AG09319 (cell line): ENCODE results near the gene FGF13.

Source experiments
- DNase-seq: peaks from one replicate; pipeline ENCODE4 v3.0.0-alpha.2; 2010; ENCODE audit warnings: low read depth; ENCODE audit errors: extremely low read depth
- TF ChIP-seq, protein P1 (sequence below): IDR thresholded peaks from 2 replicates; pipeline ENCODE4 v1.5.1; 2011; ENCODE audit warnings: low read depth, mild to moderate bottlenecking, inconsistent platforms, low read length, moderate library complexity

The FGF13 gene

DNA sequence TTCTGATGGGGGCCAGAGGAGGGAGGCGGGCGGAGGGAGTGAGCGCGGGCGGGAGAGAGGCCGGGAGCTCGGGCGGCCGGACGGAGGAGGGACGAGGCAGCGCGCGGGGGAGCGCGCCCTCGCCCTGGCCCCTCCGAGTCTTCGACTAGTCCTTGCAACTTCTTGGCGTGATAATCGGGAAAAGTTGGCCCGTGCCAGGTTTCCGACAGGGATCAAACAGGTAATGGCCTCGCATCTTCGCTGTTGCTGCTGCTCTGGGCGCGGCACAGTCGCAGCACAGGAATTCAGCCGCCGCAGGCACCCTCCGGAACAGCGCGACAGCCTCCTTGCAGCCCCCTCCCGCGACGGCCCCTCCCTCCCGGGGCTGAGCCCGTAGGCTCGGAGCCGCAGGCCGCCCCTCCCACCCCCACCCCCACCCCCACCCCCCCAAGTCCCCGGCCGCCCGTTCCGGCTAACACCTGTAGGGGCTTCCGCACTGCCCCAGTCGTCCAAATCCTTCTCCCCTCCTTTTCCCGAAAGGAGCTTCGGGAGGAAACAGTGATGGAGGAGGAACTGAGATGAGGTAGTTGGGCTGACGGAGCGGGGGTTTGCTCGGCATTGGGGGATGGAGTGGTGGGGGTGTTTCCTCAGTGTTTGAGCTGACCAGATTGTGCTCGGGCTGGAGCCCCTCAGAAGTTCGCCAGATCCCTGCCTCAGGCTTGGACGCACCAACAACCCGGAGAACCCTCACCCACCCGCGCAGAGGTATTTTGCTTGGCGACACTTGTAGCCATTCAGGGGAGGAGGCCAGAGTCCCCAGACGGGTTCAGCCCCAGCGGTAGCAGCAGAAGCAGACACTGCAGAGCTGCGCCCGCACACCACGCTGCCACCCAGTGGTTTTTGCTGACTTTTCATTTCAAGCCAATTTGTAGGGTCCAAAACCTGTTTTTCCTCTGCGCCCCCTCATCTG lies at the start of gene FGF13:
FGF13 (minus strand) TSS at position 319 of the 949 bp plus-strand sequence. CDS start 714 bp downstream, outside the sequence.
- TF ChIP-seq, protein P1, sequence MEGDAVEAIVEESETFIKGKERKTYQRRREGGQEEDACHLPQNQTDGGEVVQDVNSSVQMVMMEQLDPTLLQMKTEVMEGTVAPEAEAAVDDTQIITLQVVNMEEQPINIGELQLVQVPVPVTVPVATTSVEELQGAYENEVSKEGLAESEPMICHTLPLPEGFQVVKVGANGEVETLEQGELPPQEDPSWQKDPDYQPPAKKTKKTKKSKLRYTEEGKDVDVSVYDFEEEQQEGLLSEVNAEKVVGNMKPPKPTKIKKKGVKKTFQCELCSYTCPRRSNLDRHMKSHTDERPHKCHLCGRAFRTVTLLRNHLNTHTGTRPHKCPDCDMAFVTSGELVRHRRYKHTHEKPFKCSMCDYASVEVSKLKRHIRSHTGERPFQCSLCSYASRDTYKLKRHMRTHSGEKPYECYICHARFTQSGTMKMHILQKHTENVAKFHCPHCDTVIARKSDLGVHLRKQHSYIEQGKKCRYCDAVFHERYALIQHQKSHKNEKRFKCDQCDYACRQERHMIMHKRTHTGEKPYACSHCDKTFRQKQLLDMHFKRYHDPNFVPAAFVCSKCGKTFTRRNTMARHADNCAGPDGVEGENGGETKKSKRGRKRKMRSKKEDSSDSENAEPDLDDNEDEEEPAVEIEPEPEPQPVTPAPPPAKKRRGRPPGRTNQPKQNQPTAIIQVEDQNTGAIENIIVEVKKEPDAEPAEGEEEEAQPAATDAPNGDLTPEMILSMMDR = peak; percentile 17; the same call in 1 of the 2 replicates
- no peak for DNase-seq

DNA sequence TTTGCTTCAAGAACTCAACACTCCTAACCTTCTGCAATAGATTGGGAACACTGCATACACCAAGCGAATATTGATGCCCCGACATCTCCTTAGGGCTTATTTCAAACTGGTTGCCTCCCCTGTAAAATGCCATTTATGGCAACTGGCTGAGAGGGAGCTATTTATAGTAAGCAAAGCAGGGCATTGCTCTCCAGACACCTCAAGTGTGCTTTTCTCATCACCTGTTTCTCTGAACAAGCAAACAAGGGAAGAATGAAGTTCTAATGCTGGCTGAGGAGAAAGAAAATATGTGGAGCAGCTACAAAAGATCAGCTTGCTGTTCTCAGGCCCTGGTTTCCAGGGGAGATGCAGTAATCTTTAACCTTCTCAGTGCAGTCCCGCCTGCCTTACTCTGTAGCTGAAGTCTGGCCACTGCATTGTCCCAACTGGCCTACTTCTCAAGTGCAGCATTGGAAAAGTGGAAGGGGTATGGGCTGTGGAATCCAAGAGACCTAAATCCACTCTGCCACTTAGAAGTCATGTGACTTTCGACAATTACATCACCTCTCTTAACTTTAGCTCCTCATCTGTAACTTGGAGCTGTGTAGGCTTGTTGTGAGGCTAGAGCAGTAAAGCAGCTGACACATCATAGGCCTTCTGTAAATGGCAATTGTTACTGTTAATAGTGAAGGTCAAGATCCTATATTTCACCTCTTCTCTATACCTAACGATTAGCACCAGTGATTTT lies 47.9 kb upstream of the FGF13 start:
- DNase-seq = no peak
- TF ChIP-seq, protein P1 = no peak

DNA sequence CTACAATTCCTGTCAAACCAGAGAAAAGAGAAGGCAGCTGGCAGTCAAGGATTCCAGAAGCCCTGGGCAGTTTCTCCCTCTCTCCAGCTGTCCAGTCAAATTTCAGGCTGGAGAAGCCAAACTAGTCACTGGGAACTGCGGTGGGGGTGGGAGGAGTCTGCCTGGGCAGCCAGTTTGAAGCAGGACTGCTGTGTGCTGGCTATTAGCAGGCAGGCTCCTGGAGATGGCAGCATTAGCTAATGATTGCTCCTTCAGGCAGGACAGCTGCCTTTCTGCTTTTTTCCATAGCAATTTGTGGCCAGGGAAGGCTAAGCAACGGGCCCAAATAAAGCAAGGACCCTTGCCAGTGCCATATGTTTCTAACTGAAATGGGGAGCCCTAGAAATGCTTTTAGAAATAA lies 44.7 kb upstream of the FGF13 start:
- DNase-seq = no peak
- TF ChIP-seq, protein P1 = peak; percentile 39

DNA sequence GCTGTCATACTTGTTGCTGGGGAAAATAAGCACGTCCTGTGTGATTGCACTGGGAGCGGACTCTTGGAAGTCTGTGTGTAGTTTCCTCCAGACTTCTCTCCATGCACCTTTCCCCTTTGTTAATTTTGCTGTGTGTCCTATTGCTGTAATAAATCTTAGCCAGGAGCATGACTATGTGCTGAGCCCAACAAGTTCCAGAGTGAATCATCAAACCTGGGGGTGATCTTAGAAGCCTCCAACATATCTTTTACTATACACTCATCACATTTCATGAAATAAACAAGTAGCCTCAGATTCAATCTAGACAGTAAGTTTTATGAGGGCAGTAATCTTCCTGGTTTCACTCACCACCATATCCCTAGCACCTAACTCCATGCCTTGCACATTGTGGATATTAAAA lies 43.3 kb upstream of the FGF13 start:
- DNase-seq = no peak
- TF ChIP-seq, protein P1 = no peak

DNA sequence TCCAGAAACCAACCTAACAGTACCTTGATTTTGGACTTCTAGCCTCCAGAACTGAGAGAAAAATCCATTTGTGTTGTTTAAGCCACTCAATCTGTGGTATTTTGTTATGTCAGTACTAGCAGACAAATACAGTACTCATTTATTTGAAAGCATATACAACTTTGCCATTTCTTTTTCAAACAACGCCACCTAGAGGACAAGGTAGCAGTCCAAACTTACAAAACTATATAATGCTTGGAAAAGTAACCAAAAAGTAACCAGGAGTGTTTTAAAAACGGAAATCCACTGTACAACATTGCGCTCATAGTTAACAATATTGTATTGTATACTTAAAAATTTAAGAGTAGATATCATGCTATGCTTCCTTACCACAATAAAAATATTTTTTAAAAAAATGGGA lies 37.0 kb upstream of the FGF13 start:
- DNase-seq = no peak
- TF ChIP-seq, protein P1 = peak; percentile 62

DNA sequence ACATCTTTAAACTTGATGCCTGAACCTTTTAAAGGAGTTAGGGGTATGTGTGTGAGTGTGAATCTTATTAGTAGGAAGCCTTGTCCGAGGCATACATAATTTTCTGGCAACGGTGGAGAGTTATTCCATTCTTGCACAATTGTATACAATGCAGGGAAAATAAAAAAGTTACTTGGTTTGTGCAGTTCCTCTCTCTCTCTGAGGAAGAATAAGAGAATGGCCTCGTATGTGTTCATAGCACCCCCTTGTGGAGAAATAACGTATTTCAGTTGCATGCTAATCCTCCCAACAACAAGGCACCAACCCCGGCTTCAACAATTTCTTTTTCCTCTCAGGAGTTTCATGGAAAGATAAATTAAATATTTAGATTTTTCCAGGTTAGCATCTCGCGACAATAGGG lies 33.7 kb upstream of the FGF13 start:
- TF ChIP-seq, protein P1 = peak; percentile 76
- peak; percentile 20 for DNase-seq

DNA sequence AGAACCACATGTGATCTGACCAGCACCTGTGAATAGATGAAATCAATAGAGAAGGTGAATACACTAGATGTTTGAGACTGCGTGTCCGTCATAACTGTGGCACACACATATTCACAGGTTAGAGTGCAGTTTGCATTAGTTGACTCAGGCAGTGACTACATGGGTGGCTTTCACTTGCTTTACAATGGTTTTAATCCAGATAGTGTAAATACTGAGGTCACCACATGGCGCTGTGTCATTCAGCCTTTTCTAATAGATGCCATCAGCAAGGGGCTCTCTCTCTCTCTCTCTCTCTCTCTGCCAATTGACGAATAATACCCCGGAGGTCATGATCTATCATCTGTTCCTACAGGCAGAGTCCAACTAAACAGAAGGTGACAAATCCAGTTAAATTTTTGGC lies 30.7 kb upstream of the FGF13 start:
- no peak for DNase-seq

More for the DNA sequence above, 30.7 kb upstream of the FGF13 start:
- TF ChIP-seq, protein P1 = no peak
